IPS DF 6.9 (cell line): Measurements from ENCODE around the gene C19orf53.
"Not testable (repeated sequence)": the region's sequence is repeated elsewhere in the genome, so short reads cannot be mapped to it uniquely, and the experiment has no call there.

ENCODE experiments used
- DNase-seq: peaks from one replicate; pipeline ENCODE4 v3.0.0-alpha.2; 2013; ENCODE audit warnings: low read depth, low spot score
- H3K27ac ChIP-seq: one replicate; pipeline ENCODE4 v1.5.1; 2013; ENCODE audit warnings: low read length, control low read depth
- H3K27me3 ChIP-seq: 2 replicates; pipeline ENCODE4 v1.6.1; 2013; ENCODE audit warnings: mild to moderate bottlenecking, low read length; ENCODE audit not compliant: control insufficient read depth, insufficient read depth
- H3K36me3 ChIP-seq: 2 replicates; pipeline ENCODE4 v1.6.1; 2013; ENCODE audit warnings: low read length; ENCODE audit not compliant: control insufficient read depth, insufficient read depth
- H3K4me1 ChIP-seq: 2 replicates; pipeline ENCODE4 v1.6.1; 2013; ENCODE audit warnings: low read length; ENCODE audit not compliant: control insufficient read depth, insufficient read depth
- H3K4me3 ChIP-seq: 2 replicates; pipeline ENCODE4 v1.5.1; 2013; ENCODE audit warnings: mild to moderate bottlenecking, low read length
- H3K9me3 ChIP-seq: 2 replicates; pipeline ENCODE4 v1.6.1; 2013; ENCODE audit warnings: low read length, inconsistent platforms; ENCODE audit not compliant: control insufficient read depth, insufficient read depth
- WGBS: extraction: QIAGEN DNeasy Blood & Tissue Kit; methylation state at CpG from one replicate; pipeline ENCODE4 v1.1.7; 2013; ENCODE audit warnings: mixed read lengths, missing lambda C conversion rate; ENCODE audit not compliant: insufficient read length, insufficient coverage; 5-methylcytosine and 5-hydroxymethylcytosine counted together

Gene C19orf53

GRCh38 chr19:13781547-13781946 lies 7.3 kb downstream of the C19orf53 start:
- H3K27ac ChIP-seq: no peak overlapping the region
- no peak overlapping the region for H3K4me3 ChIP-seq
- H3K27me3 ChIP-seq: no peaks in the 10 kb centered on the region
- no peaks in the 10 kb centered on the region for H3K4me1 ChIP-seq
- H3K36me3 ChIP-seq: peaks cover 20% of the 10 kb centered on the region
- no CpG with 5 or more reads among the region's 5 CpGs for WGBS
- no peak for DNase-seq
- H3K9me3 ChIP-seq: no peaks in the 10 kb centered on the region

- Histone ChIP-seq H3K36me3 (peaks cover 18% of the 10 kb centered on the region), H3K4me3 (no peak overlapping the region), H3K4me1 (no peaks in the 10 kb centered on the region), H3K27ac (no peak overlapping the region), H3K27me3 (no peaks in the 10 kb centered on the region), H3K9me3 (no peaks in the 10 kb centered on the region)
- WGBS: no CpG with 5 or more reads among the region's 8 CpGs
- no peak for DNase-seq
Observed at GRCh38 chr19:13782537-13782936, 8.3 kb downstream of the C19orf53 start.

GRCh38 chr19:13783565-13784500 lies 9.6 kb downstream of the C19orf53 start:
- H3K9me3 ChIP-seq: no peaks in the 10 kb centered on the region
- no peaks in the 10 kb centered on the region for H3K27me3 ChIP-seq
- WGBS: no CpG with 5 or more reads among the region's 18 CpGs
- H3K4me1 ChIP-seq: no peaks in the 10 kb centered on the region
- peaks cover 6% of the 10 kb centered on the region for H3K36me3 ChIP-seq
- no peak for DNase-seq
- H3K27ac ChIP-seq: no peak overlapping the region
- no peak overlapping the region for H3K4me3 ChIP-seq

GRCh38 chr19:13784731-13785452 lies 10.6 kb downstream of the C19orf53 start:
- H3K27ac ChIP-seq: no peak overlapping the region

GRCh38 chr19:13788991-13789390 lies 14.7 kb downstream of the C19orf53 start:
- Histone ChIP-seq H3K36me3 (no peaks in the 10 kb centered on the region), H3K27ac (no peak overlapping the region), H3K4me3 (no peak overlapping the region), H3K27me3 (no peaks in the 10 kb centered on the region), H3K4me1 (no peaks in the 10 kb centered on the region), H3K9me3 (no peaks in the 10 kb centered on the region)
- no peak for DNase-seq
- WGBS: no CpG with 5 or more reads among the region's 8 CpGs

More at GRCh38 chr19:13784731-13785452, 10.6 kb downstream of the C19orf53 start:
- Histone ChIP-seq H3K36me3 (no peaks in the 10 kb centered on the region), H3K9me3 (no peaks in the 10 kb centered on the region), H3K4me3 (no peak overlapping the region), H3K4me1 (no peaks in the 10 kb centered on the region), H3K27me3 (no peaks in the 10 kb centered on the region)
- no peak for DNase-seq
- WGBS: no CpG with 5 or more reads among the region's 17 CpGs

GRCh38 chr19:13790354-13790753 lies 16.1 kb downstream of the C19orf53 start:
- Histone ChIP-seq H3K4me3 (no peak overlapping the region), H3K27ac (no peak overlapping the region), H3K36me3 (no peaks in the 10 kb centered on the region), H3K9me3 (no peaks in the 10 kb centered on the region), H3K4me1 (no peaks in the 10 kb centered on the region), H3K27me3 (no peaks in the 10 kb centered on the region)
- DNase-seq: no peak
- WGBS: no CpG with 5 or more reads among the region's 8 CpGs

GRCh38 chr19:13793317-13793716 lies 19.1 kb downstream of the C19orf53 start:
- H3K4me3 ChIP-seq, H3K9me3 ChIP-seq, H3K27ac ChIP-seq, H3K4me1 ChIP-seq, H3K36me3 ChIP-seq, DNase-seq, H3K27me3 ChIP-seq: not testable (repeated sequence)
- WGBS: no CpG with 5 or more reads among the region's 9 CpGs

- Histone ChIP-seq H3K36me3 (no peaks in the 10 kb centered on the region), H3K4me1 (no peaks in the 10 kb centered on the region; the same call in 1 of the 2 replicates), H3K27ac (no peak overlapping the region), H3K4me3 (peak overlapping the region; percentile 44; the same call in 1 of the 2 replicates), H3K9me3 (no peaks in the 10 kb centered on the region), H3K27me3 (no peaks in the 10 kb centered on the region)
- no peak for DNase-seq
- WGBS: no CpG with 5 or more reads among the region's 8 CpGs
Observed at GRCh38 chr19:13794398-13794756, 20.1 kb downstream of the C19orf53 start.

GRCh38 chr19:13794757-13795589 lies 20.7 kb downstream of the C19orf53 start, which contains the start of gene ZSWIM4:
ZSWIM4 (plus strand) TSS chr19:13795443; CDS start chr19:13795649, 206 bp downstream.
- H3K4me3 ChIP-seq: peak within 1 kb of the TSS; percentile 75
- H3K9me3 ChIP-seq: no peaks in the 10 kb centered on the region
- DNase-seq: peak; percentile 100
- no peaks in the 10 kb centered on the region for H3K27me3 ChIP-seq
- no CpG with 5 or more reads among the region's 71 CpGs for WGBS
- H3K4me1 ChIP-seq: no peaks in the 10 kb centered on the region; the same call in 1 of the 2 replicates
- H3K36me3 ChIP-seq: peaks cover 3% of the 10 kb centered on the region; the same call in 1 of the 2 replicates
- H3K27ac ChIP-seq: no peak within 1 kb of the TSS
